22Rv1 (cell line): ENCODE data around the gene FGFR2.

Experiments
- H3K27ac ChIP-seq: fragments of 450-650 bp; 2 replicates; pipeline ENCODE4 v1.5.1; 2017
- ZFX ChIP-seq: fragments of 450-650 bp; IDR thresholded peaks from 2 replicates; pipeline ENCODE4 v1.6.1; 2017; ENCODE audit warnings: antibody characterized with exemption, borderline replicate concordance
- TF ChIP-seq, protein P1 (sequence below): fragments of 450-650 bp; IDR thresholded peaks from 2 replicates; pipeline ENCODE4 v1.5.1; 2017; ENCODE audit warnings: mild to moderate bottlenecking

The FGFR2 gene

DNA sequence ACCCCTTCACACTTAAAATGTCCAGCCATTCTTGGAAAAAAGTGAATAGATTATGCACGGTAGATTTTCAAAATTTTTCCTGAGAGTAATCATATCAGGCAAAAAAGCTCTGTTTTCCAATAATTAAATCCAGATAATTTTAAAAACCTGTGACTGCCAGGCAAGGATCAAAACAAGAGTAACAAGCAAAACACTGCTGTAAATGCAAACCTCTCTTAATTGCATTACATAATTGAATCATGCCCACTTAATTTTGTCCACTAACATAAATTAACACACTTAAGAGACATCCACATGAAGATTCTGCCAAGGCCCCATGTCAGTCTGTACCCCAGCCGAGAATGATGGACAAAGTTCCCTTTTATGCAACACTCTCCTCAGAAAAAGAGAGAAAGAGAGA lies 135.3 kb downstream of the FGFR2 start:
- TF ChIP-seq ZFX, result no peak
- TF ChIP-seq, protein P1, sequence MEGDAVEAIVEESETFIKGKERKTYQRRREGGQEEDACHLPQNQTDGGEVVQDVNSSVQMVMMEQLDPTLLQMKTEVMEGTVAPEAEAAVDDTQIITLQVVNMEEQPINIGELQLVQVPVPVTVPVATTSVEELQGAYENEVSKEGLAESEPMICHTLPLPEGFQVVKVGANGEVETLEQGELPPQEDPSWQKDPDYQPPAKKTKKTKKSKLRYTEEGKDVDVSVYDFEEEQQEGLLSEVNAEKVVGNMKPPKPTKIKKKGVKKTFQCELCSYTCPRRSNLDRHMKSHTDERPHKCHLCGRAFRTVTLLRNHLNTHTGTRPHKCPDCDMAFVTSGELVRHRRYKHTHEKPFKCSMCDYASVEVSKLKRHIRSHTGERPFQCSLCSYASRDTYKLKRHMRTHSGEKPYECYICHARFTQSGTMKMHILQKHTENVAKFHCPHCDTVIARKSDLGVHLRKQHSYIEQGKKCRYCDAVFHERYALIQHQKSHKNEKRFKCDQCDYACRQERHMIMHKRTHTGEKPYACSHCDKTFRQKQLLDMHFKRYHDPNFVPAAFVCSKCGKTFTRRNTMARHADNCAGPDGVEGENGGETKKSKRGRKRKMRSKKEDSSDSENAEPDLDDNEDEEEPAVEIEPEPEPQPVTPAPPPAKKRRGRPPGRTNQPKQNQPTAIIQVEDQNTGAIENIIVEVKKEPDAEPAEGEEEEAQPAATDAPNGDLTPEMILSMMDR, result no peak

GRCh38 chr10:121462281-121462680 lies 136.0 kb downstream of the FGFR2 start:
- TF ChIP-seq ZFX, result no peak
- TF ChIP-seq, protein P1, result no peak
- H3K27ac ChIP-seq, result no peak overlapping the region

More for the DNA sequence above, 135.3 kb downstream of the FGFR2 start:
- H3K27ac ChIP-seq, result no peak overlapping the region

DNA sequence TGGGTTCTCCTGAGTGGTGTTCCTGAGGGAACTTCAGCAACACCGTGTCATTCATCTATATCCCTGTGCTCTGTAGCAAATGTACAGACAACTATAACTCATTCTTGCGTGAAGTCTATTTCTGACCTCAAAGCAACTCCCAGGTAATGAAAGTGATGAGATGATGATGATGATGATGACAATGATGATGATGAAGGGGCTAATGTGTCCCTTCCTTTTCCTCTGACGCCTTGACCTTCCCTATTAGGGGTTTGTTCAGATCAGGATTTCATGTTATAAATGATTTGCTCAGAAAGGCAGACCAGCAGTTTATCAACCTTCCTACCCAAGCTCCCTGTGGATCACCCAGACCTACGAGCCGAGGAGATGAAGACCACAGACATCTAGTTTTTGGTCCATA lies 136.9 kb downstream of the FGFR2 start:
- no peak overlapping the region for H3K27ac ChIP-seq
- TF ChIP-seq ZFX, result no peak
- TF ChIP-seq, protein P1, result no peak

- TF ChIP-seq, protein P1, result no peak
- TF ChIP-seq ZFX, result no peak
- no peak overlapping the region for H3K27ac ChIP-seq
Observed at GRCh38 chr10:121460733-121461132, 137.5 kb downstream of the FGFR2 start.

GRCh38 chr10:121459622-121460453 lies 138.4 kb downstream of the FGFR2 start:
- H3K27ac ChIP-seq, result no peak overlapping the region
- no peak for TF ChIP-seq ZFX
- TF ChIP-seq, protein P1, result no peak

GRCh38 chr10:121459279-121459621 lies 139.0 kb downstream of the FGFR2 start:
- TF ChIP-seq, protein P1, result no peak
- no peak for TF ChIP-seq ZFX
- no peak overlapping the region for H3K27ac ChIP-seq

DNA sequence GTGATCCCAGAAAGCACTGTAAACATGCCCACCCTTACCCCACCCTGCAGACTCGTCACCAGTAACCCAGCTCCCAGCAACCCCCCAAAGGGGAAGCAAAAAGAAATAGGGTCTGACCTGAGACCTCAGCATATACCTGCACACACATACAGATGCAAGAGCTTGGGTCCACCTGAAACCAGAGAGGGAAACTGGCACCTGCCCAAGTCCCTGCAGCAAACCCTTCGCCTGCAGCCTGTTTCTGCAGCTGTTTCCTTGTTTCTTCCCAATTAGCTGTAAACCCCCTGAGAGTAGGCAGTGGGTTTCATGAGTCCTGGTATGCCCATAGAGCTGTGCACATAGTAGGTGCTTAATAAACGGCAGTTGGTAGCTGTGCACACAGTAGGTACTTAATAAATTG lies 140.5 kb downstream of the FGFR2 start:
- no peak overlapping the region for H3K27ac ChIP-seq
- TF ChIP-seq, protein P1, result no peak
- TF ChIP-seq ZFX, result no peak
